Calu3 (cell line): Measurements from ENCODE around the gene LDLRAD3. TPM values are rescaled to one million over a fixed set of nuclear protein-coding genes. Genes with fewer than 3 reads are reported as not detected.

Experiments used
- BruUV-seq: library from RNA; stranded (reverse); fragments of 400-500 nt; replicated peaks from 2 replicates; lab custom pipeline; 2021; lab: Mats Ljungman, UMichigan
- CTCF ChIA-PET: fragments of 300-600 bp; sonication (Branson Sonifier 250); formaldehyde crosslinking; loops from one replicate; lab custom pipeline; 2022; ENCODE audit warnings: antibody characterized with exemption; lab: Charles Lee
- DNase-seq: peaks from one replicate; pipeline ENCODE4 v3.0.0; 2022
- H3K27ac Mint-ChIP-seq: one replicate; pipeline ENCODE4 v1.8.0; 2022; ENCODE audit warnings: mixed read lengths; ENCODE audit not compliant: unreplicated experiment
- H3K27me3 Mint-ChIP-seq: one replicate; pipeline ENCODE4 v1.8.0; 2022; ENCODE audit warnings: mixed read lengths; ENCODE audit not compliant: unreplicated experiment
- H3K36me3 Mint-ChIP-seq: one replicate; pipeline ENCODE4 v1.8.0; 2022; ENCODE audit warnings: mild to moderate bottlenecking, moderate library complexity, mixed read lengths; ENCODE audit not compliant: insufficient read depth, unreplicated experiment
- H3K4me1 Mint-ChIP-seq: one replicate; pipeline ENCODE4 v1.8.0; 2022; ENCODE audit warnings: mild to moderate bottlenecking, low read depth, mixed read lengths; ENCODE audit not compliant: unreplicated experiment
- H3K4me3 Mint-ChIP-seq: one replicate; pipeline ENCODE4 v1.8.0; 2022; ENCODE audit warnings: mild to moderate bottlenecking, low read depth, moderate library complexity, mixed read lengths; ENCODE audit not compliant: unreplicated experiment
- H3K9me3 Mint-ChIP-seq: one replicate; pipeline ENCODE4 v1.8.0; 2022; ENCODE audit warnings: low read depth, mixed read lengths; ENCODE audit not compliant: unreplicated experiment
- intact Hi-C: fragments of 100-400 bp; cut with micrococcal nuclease; formaldehyde crosslinking; loops from one replicate; pipeline ENCODE4 v1.10.0; 2022; ENCODE audit not compliant: unreplicated experiment
- total RNA-seq: library from RNA; stranded (reverse); gene quantifications from 2 replicates; pipeline ENCODE4 v1.2.3, GENCODE V29; 2022
- TF ChIP-seq, protein P1 (sequence below): fragments of 200-600 bp; IDR thresholded peaks from one replicate; pipeline ENCODE4 v1.8.0; 2022; ENCODE audit warnings: antibody characterized with exemption; ENCODE audit not compliant: unreplicated experiment

Gene LDLRAD3
- total RNA-seq, 1 experiment from 2014 or later, result 16.2 TPM

DNA sequence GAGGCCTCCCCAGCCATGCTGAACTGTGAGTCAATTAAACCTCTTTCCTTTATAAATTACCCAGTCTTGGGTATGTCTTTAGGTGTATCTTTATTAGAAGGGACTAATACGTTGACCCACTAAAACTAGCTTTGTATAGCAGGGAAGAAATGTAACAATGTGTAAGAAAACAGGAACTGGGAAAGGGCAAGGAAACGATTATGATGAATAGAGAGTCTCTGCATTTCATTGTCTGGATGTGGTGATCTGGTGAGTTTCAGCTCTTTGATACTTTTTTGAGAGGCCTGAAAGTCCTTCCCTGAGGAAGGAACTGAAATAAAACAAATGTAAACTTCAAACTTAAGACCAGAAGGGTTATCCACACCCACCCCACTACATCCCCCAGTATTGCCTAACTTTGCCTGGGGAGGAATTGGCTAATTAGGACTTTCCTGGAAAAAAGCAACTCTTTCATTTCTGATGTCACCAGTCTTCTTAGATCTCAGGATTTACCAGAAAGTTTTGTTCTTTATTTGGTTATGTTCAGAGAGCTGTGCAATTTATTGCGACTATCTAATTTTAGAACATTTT lies 119.0 kb downstream of the LDLRAD3 start:
- TF ChIP-seq, protein P1, sequence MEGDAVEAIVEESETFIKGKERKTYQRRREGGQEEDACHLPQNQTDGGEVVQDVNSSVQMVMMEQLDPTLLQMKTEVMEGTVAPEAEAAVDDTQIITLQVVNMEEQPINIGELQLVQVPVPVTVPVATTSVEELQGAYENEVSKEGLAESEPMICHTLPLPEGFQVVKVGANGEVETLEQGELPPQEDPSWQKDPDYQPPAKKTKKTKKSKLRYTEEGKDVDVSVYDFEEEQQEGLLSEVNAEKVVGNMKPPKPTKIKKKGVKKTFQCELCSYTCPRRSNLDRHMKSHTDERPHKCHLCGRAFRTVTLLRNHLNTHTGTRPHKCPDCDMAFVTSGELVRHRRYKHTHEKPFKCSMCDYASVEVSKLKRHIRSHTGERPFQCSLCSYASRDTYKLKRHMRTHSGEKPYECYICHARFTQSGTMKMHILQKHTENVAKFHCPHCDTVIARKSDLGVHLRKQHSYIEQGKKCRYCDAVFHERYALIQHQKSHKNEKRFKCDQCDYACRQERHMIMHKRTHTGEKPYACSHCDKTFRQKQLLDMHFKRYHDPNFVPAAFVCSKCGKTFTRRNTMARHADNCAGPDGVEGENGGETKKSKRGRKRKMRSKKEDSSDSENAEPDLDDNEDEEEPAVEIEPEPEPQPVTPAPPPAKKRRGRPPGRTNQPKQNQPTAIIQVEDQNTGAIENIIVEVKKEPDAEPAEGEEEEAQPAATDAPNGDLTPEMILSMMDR, result no peak
- H3K9me3 Mint-ChIP-seq, result peaks cover 6% of the 10 kb centered on the region
- H3K4me3 Mint-ChIP-seq, result no peak overlapping the region
- intact Hi-C loops, result no loop called here
- H3K4me1 Mint-ChIP-seq, result no peaks in the 10 kb centered on the region
- DNase-seq, result no peak
- H3K27me3 Mint-ChIP-seq, result no peaks in the 10 kb centered on the region
- no peak overlapping the region for H3K27ac Mint-ChIP-seq
- H3K36me3 Mint-ChIP-seq, result no peaks in the 10 kb centered on the region
- no TSS peak for BruUV-seq
- CTCF ChIA-PET, result no interaction called here

DNA sequence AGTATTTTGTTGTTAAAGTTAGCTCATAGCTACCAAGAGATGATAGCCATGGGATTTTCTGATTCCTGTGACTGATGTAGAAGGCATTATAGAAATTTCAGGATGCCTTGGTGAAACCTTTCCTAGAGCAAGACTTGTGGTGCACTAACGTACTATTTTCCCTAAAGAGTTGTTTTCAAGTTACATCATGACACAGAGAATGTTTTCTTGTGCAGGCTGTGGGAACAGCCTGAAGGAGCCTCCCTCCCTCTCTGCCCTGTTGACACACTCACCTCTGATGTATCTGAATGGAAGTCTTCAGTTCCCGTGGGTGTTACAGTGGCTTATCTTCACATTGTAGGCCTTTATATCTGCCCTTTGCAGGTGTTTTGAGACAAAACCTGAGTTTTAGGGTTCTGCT lies 121.6 kb downstream of the LDLRAD3 start:
- no peaks in the 10 kb centered on the region for H3K27me3 Mint-ChIP-seq
- no peak for DNase-seq

DNA sequence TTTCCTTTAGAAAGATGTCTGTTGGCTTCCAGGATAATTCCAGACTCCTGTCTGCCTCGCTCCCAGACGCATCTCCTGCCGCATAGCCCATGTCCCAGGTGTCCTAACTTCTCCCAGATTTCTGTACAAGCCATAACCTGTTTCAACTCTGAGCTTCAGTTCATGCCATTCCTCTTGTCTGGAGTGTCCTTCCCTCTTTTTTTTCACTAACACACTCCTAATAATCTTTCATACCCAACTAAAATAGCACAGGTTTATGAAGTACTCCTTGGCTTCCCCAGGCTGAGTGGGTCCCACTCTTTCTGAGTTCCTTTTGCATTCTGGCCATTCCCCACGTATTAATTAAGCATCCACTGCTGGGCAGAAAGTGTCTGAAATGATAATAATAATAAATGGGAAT lies 123.0 kb downstream of the LDLRAD3 start:
- peaks cover 6% of the 10 kb centered on the region for H3K9me3 Mint-ChIP-seq
- CTCF ChIA-PET, result no interaction called here
- intact Hi-C loops, result no loop called here
- BruUV-seq, result no TSS peak
- H3K27me3 Mint-ChIP-seq, result no peaks in the 10 kb centered on the region
- H3K4me1 Mint-ChIP-seq, result no peaks in the 10 kb centered on the region
- no peak overlapping the region for H3K27ac Mint-ChIP-seq
- H3K36me3 Mint-ChIP-seq, result no peaks in the 10 kb centered on the region
- TF ChIP-seq, protein P1, result no peak
- DNase-seq, result no peak
- no peak overlapping the region for H3K4me3 Mint-ChIP-seq

More for the DNA sequence above, 121.6 kb downstream of the LDLRAD3 start:
- TF ChIP-seq, protein P1, result no peak
- CTCF ChIA-PET, result no interaction called here
- intact Hi-C loops, result no loop called here
- Mint-ChIP-seq H3K9me3 (peaks cover 6% of the 10 kb centered on the region), H3K4me1 (no peaks in the 10 kb centered on the region), H3K4me3 (no peak overlapping the region), H3K27ac (no peak overlapping the region), H3K36me3 (no peaks in the 10 kb centered on the region)
- BruUV-seq, result no TSS peak

DNA sequence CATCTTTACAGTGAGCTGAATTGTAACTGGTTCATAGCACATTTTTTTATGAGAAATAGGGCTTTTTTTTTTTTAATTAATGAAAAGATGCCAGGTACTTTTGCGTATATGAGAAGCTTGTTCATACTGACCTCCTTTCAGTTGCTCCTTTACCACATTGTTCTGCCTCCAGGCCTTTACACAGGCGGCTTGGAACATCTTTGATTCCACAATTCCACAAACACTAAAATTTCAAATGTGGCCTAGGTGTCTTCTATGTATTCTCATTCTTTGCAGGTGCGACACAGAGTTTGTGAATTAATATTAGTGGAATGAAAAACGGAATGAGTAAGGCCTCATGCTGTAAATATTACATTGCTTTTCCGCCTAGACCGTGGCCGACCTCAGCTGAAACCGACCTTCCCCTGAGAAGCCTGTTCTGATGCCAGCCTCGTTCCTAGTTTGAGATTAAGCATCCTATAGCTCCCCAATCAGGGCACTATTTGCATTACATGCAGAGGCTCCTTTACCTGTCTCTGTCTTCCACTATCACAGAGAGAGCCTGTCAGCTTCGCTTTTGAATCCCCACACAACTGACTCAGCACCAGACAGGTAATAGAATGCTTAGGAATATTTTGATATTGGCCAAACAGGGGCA lies 125.8 kb downstream of the LDLRAD3 start:
- Mint-ChIP-seq H3K4me1 (no peaks in the 10 kb centered on the region), H3K36me3 (no peaks in the 10 kb centered on the region), H3K27ac (no peak overlapping the region), H3K4me3 (no peak overlapping the region), H3K9me3 (peaks cover 6% of the 10 kb centered on the region), H3K27me3 (no peaks in the 10 kb centered on the region)
- TF ChIP-seq, protein P1, result no peak
- CTCF ChIA-PET, result interaction anchor here (1.2 to 1.3 kb wide), 2 partner anchors 80 to 248 kb away, joined by 5 to 7 read pairs; no protein-coding TSS in a partner anchor
- DNase-seq, result no peak
- BruUV-seq, result no TSS peak
- intact Hi-C loops, result no loop called here
